HCT116 (cell line): ENCODE results near the gene NABP2. TPM values are rescaled to one million over a fixed set of nuclear protein-coding genes. Genes with fewer than 3 reads are reported as not detected.

Experiments used
- ATAC-seq: fragments of 200-7000 bp; cut with Tn5 transposase; 2 replicates; pipeline ENCODE4 v1.9.1; 2020; ENCODE audit warnings: mild to moderate bottlenecking, moderate library complexity
- BruUV-seq: library from RNA; stranded (reverse); fragments of 400-500 nt; replicated peaks from 2 replicates; lab custom pipeline; 2021; lab: Mats Ljungman, UMichigan
- CTCF ChIA-PET: fragments of 300-600 bp; sonication (Branson Sonifier 250); formaldehyde crosslinking; loops from one replicate; lab custom pipeline; 2021; ENCODE audit warnings: antibody characterized with exemption; lab: Charles Lee
- POLR2A ChIA-PET: fragments of 300-600, 350-600 bp; sonication (Branson Sonifier 250); formaldehyde crosslinking; loops from one replicate; lab custom pipeline; 2021; ENCODE audit warnings: antibody characterized with exemption; lab: Charles Lee
- RAD21 ChIA-PET, 2 experiments: fragments of 300-600 bp; sonication (Branson Sonifier 250); formaldehyde crosslinking; loops; one replicate each; lab custom pipeline; 2023; ENCODE audit warnings: low total read pairs in 2 of 2; ENCODE audit not compliant: uncharacterized antibody in 2 of 2, unreplicated experiment in 2 of 2, low non-redundant PET in 1 of 2; lab: Charles Lee
- DNase-seq: peaks from one replicate; pipeline ENCODE4 v3.0.0-alpha.2; 2010; ENCODE audit warnings: low read depth, low spot score
- H2AFZ ChIP-seq: fragments of 200-600 bp; shearing (Covaris generic), sonication (generic); 2 replicates; pipeline ENCODE4 v1.6.1; 2017; ENCODE audit warnings: low read depth, mixed run types, mixed read lengths, antibody characterized with exemption, low read length; ENCODE audit not compliant: poor library complexity, severe bottlenecking
- H3K27ac ChIP-seq: 2 replicates; pipeline ENCODE4 v1.5.1; 2012; ENCODE audit warnings: low read depth, low read length
- H3K27me3 ChIP-seq: fragments of 200-600 bp; sonication (generic); 2 replicates; pipeline ENCODE4 v1.6.1; 2016; ENCODE audit warnings: mixed run types, low read length, mixed read lengths; ENCODE audit not compliant: insufficient read depth
- H3K36me3 ChIP-seq, 2 experiments: fragments of 200-500 bp in 1 of 2; fragments of 200-600 bp in 1 of 2; sonication (Bioruptor generic) in 1 of 2; sonication (generic) in 1 of 2; 2 replicates each; pipeline versions ENCODE4 v1.5.1 to v1.6.1; 2014 to 2016; ENCODE audit warnings: low read length in 2 of 2, inconsistent platforms in 1 of 2, mixed read lengths in 1 of 2, mixed run types in 1 of 2; ENCODE audit not compliant: insufficient read depth in 2 of 2, control insufficient read depth in 1 of 2
- H3K4me1 ChIP-seq, 2 experiments: fragments of 200-600 bp in 1 of 2; sonication (generic) in 1 of 2; 2 replicates each; pipeline versions ENCODE4 v1.5.1 to v1.6.1; 2012 to 2017; ENCODE audit warnings: low read length in 2 of 2, inconsistent platforms in 1 of 2, mild to moderate bottlenecking in 1 of 2, mixed read lengths in 1 of 2, mixed run types in 1 of 2, moderate library complexity in 1 of 2; ENCODE audit not compliant: insufficient read depth in 2 of 2, control insufficient read depth in 1 of 2
- H3K4me2 ChIP-seq: fragments of 200-600 bp; sonication (generic); 2 replicates; pipeline ENCODE4 v1.6.1; 2017; ENCODE audit warnings: mixed run types, low read length, mixed read lengths
- H3K4me3 ChIP-seq, 2 experiments: fragments of 200-600 bp in 1 of 2; sonication (generic) in 1 of 2; replicated peaks in 1 of 2; 2 replicates each; pipeline ENCODE4 v1.5.1; 2011 to 2016; ENCODE audit warnings: low read length in 2 of 2, control low read depth in 1 of 2, low read depth in 1 of 2, mild to moderate bottlenecking in 1 of 2, mixed read lengths in 1 of 2, mixed run types in 1 of 2
- H3K79me2 ChIP-seq: fragments of 200-600 bp; sonication (generic); 2 replicates; pipeline ENCODE4 v1.6.1; 2017; ENCODE audit warnings: mild to moderate bottlenecking, mixed run types, low read length, moderate library complexity, mixed read lengths; ENCODE audit not compliant: insufficient read depth
- H3K9ac ChIP-seq: fragments of 200-600 bp; sonication (generic); 2 replicates; pipeline ENCODE4 v1.6.1; 2016; ENCODE audit warnings: low read length, mixed read lengths
- H3K9me2 ChIP-seq: fragments of 200-600 bp; sonication (generic), shearing (Covaris generic); 2 replicates; pipeline ENCODE4 v1.6.1; 2017; ENCODE audit warnings: mixed run types, mild to moderate bottlenecking, moderate library complexity; ENCODE audit not compliant: insufficient read depth
- H3K9me3 ChIP-seq, 2 experiments: fragments of 200-500 bp in 1 of 2; fragments of 200-600 bp in 1 of 2; sonication (Bioruptor generic) in 1 of 2; sonication (generic) in 1 of 2; 2 replicates each; pipeline ENCODE4 v1.6.1; 2014 to 2017; ENCODE audit warnings: low read length in 2 of 2, mixed read lengths in 2 of 2, inconsistent platforms in 1 of 2, low read depth in 1 of 2, mild to moderate bottlenecking in 1 of 2, mixed run types in 1 of 2, moderate library complexity in 1 of 2; ENCODE audit not compliant: control insufficient read depth in 1 of 2, insufficient read depth in 1 of 2
- H4K20me1 ChIP-seq: fragments of 200-600 bp; sonication (generic), shearing (Covaris generic); 2 replicates; pipeline ENCODE4 v1.6.1; 2017; ENCODE audit warnings: mixed run types, mild to moderate bottlenecking, moderate library complexity; ENCODE audit not compliant: insufficient read depth
- CBX3 ChIP-seq: IDR thresholded peaks from 2 replicates; pipeline ENCODE4 v1.6.1; 2012; ENCODE audit warnings: low read depth
- ELF1 ChIP-seq: IDR thresholded peaks from 2 replicates; pipeline ENCODE4 v1.6.1; 2012; ENCODE audit warnings: low read depth, borderline replicate concordance
- EZH2 ChIP-seq: fragments of 200-600 bp; sonication (generic); IDR thresholded peaks from 2 replicates; pipeline ENCODE4 v1.6.1; 2017; ENCODE audit warnings: antibody characterized with exemption, mixed run types
- FOSL1 ChIP-seq: IDR thresholded peaks from 2 replicates; pipeline ENCODE4 v1.6.1; 2012; ENCODE audit warnings: low read depth
- POLR2A ChIP-seq: IDR thresholded peaks from 2 replicates; pipeline ENCODE4 v1.7.0; 2011; ENCODE audit warnings: borderline replicate concordance; ENCODE audit not compliant: insufficient read depth, insufficient read length; ENCODE audit errors: extremely low read depth
- SRF ChIP-seq: IDR thresholded peaks from 2 replicates; pipeline ENCODE4 v1.6.1; 2012; ENCODE audit warnings: low read depth
- intact Hi-C: fragments of 100-400 bp; cut with micrococcal nuclease; formaldehyde crosslinking; loops from 2 replicates; pipeline ENCODE4 v1.10.0; 2022
- total RNA-seq: library from RNA; stranded (reverse); gene quantifications from one replicate; pipeline ENCODE4 v1.2.1, GENCODE V29; 2021; ENCODE audit not compliant: unreplicated experiment

NABP2 gene
- total RNA-seq, 1 experiment from 2014 or later: 52.9 TPM

DNA sequence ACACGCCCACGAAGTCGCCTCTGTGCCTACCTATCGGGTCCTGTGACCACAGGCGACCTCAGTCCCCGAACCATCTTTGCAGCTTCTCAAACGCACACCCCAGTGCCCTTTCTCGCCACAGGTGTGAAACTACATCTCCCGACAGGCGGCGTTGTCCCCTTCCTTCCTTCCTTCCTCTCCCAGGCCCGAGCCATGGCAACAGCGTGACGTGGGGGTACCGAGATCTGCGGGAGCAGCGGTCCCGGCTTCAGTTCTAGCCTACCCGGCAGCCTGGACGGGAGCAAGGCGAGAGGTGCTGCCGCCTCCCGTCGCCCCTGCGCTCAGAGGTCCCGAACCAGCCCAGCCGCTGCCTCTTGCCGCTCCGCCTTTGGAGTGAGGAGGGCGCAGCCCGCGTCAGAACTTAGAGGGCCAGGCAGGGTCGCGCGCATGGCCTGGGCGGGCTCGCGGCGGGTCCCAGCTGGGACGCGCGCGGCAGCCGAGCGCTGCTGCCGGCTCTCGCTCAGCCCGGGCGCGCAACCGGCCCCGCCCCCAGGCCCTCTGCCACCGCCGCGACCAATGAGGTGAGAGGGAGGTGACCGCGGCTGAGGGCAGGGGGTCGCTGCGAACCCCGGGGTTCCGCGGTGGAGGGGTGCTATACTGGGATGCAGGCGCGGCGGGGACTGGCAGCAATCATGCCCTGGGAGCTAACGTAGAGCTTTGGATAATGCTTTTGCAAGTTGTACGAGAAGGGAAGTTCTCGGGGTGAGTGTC lies 42.7 kb downstream of the NABP2 start, which contains the start of gene COQ10A (continued):
- TF ChIP-seq EZH2: no peak
- TF ChIP-seq SRF: no peak
- no peak for TF ChIP-seq ELF1
- TF ChIP-seq CBX3: peak; percentile 77; the same call in 1 of the 2 replicates
- TF ChIP-seq FOSL1: no peak
- TF ChIP-seq POLR2A: peak; percentile 86

DNA sequence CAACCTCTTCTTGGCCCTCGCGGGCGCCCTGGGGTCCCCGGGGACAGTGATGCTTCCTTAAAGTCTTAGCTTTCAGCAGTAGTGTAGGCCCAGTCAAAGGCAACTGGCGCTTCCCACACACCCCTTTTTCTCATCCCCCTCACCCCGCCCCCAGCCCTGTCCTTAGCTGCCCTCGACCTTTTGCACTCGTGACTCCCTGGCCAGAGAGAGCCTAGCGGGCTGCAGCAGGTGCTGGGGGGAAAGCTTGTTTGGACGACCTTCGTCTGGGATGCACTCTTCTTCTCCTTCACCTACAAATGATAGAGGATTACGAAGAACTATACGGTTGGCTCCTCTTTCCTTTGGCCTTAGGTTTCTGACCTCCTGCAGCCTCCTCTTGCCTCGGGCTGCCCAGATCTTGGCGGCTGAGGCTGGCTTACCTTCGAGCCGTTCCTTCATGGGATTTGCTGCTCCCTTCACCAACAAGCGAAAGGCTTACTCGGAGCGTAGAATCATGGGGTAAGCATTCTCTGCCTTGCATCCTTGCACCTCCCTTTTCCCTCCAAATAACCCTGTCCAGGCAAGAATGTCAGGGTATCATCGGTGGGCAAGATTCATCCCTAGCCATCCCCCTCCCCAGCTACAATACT lies 43.4 kb downstream of the NABP2 start:
- H3K4me3 ChIP-seq: peak overlapping the region; percentile 65 to 75
- H3K79me2 ChIP-seq: no peaks in the 10 kb centered on the region
- CTCF ChIA-PET: interaction anchor here (1.7 to 1.9 kb wide), 2 partner anchors 9 to 78 kb away, joined by 4 to 11 read pairs; partner anchors contain the start of gene ANKRD52
- H3K27ac ChIP-seq: no peak overlapping the region; the same call in 1 of the 2 replicates
- no peaks in the 10 kb centered on the region for H3K27me3 ChIP-seq
- POLR2A ChIA-PET: interaction anchor here (1.4 to 2.1 kb wide), 2 partner anchors 9 to 46 kb away, joined by 4 to 5 read pairs; partner anchors contain the start of genes ANKRD52 and RNF41
- no peaks in the 10 kb centered on the region for H3K9me3 ChIP-seq
- H2AFZ ChIP-seq: peak overlapping the region; percentile 54
- no TSS peak for BruUV-seq
- TF ChIP-seq ELF1: no peak
- TF ChIP-seq, all 23 proteins: peak for 0
- DNase-seq: no peak
- Histone ChIP-seq H3K4me2 (peak overlapping the region; percentile 95), H3K9ac (peak overlapping the region; percentile 78), H3K4me1 (peaks cover 3 to 24% of the 10 kb centered on the region in 2 experiments; a peak in 3 of 4 replicates), H3K9me2 (no peaks in the 10 kb centered on the region), H3K36me3 (peaks cover 4 to 25% of the 10 kb centered on the region in 2 experiments; a peak in 3 of 4 replicates), H4K20me1 (no peaks in the 10 kb centered on the region)
- intact Hi-C loops: loop anchor here (2.0 kb wide), 1 partner anchor 149 kb away; the partner anchor contains the start of gene ZC3H10
- RAD21 ChIA-PET: no interaction called here
- ATAC-seq: no peak
